GM23338 (cell line): ENCODE measurements around the gene UBE2E2. TPM values are rescaled to one million over a fixed set of nuclear protein-coding genes. Genes with fewer than 3 reads are reported as not detected.

Experiments
- ATAC-seq: fragments of 200-7000 bp; cut with Tn5 transposase; 3 replicates; pipeline ENCODE4 v1.9.1; 2020
- DNase-seq: peaks from one replicate; pipeline ENCODE4 v3.0.0-alpha.2; 2015; ENCODE audit warnings: low spot score
- H2AFZ ChIP-seq: fragments of 200-600 bp; sonication (generic); 2 replicates; pipeline ENCODE4 v1.8.0; 2016; ENCODE audit warnings: antibody characterized with exemption, mild to moderate bottlenecking, moderate library complexity
- H3F3A ChIP-seq: fragments of 200-600 bp; sonication (generic); replicated peaks from 2 replicates; pipeline ENCODE4 v1.8.0; 2017; ENCODE audit warnings: antibody characterized with exemption, mixed run types, low read depth
- H3K27ac ChIP-seq: fragments of 200-600 bp; sonication (generic); 2 replicates; pipeline ENCODE4 v1.6.1; 2016; ENCODE audit warnings: low read depth
- H3K27me3 ChIP-seq: fragments of 200-600 bp; sonication (generic); 2 replicates; pipeline ENCODE4 v1.8.0; 2016; ENCODE audit warnings: mild to moderate bottlenecking, mixed run types, moderate library complexity; ENCODE audit not compliant: insufficient read depth
- H3K36me3 ChIP-seq: fragments of 200-600 bp; sonication (generic); 2 replicates; pipeline ENCODE4 v1.8.0; 2016; ENCODE audit warnings: mild to moderate bottlenecking; ENCODE audit not compliant: insufficient read depth
- H3K4me1 ChIP-seq: fragments of 200-600 bp; sonication (generic); 2 replicates; pipeline ENCODE4 v1.8.0; 2016; ENCODE audit warnings: mild to moderate bottlenecking, moderate library complexity; ENCODE audit not compliant: insufficient read depth
- H3K4me2 ChIP-seq: fragments of 200-600 bp; sonication (generic); 2 replicates; pipeline ENCODE4 v1.7.1; 2017; ENCODE audit warnings: mixed run types
- H3K4me3 ChIP-seq: fragments of 200-600 bp; sonication (generic); 2 replicates; pipeline ENCODE4 v1.6.1; 2016; ENCODE audit warnings: mixed run types
- H3K79me2 ChIP-seq: fragments of 200-600 bp; sonication (generic); replicated peaks from 2 replicates; pipeline ENCODE4 v1.8.0; 2017; ENCODE audit warnings: mild to moderate bottlenecking; ENCODE audit not compliant: insufficient read depth
- H3K9me2 ChIP-seq: fragments of 200-600 bp; sonication (generic); 2 replicates; pipeline ENCODE4 v1.8.0; 2017; ENCODE audit not compliant: insufficient read depth
- H4K20me1 ChIP-seq: fragments of 200-600 bp; sonication (generic); replicated peaks from 2 replicates; pipeline ENCODE4 v1.8.0; 2017; ENCODE audit warnings: mild to moderate bottlenecking; ENCODE audit not compliant: insufficient read depth
- H3K27ac Mint-ChIP-seq: 2 replicates; pipeline ENCODE4 v1.8.0; 2020; ENCODE audit warnings: inconsistent platforms, mild to moderate bottlenecking, moderate library complexity, mixed read lengths
- H3K27me3 Mint-ChIP-seq: 3 replicates; pipeline ENCODE4 v1.8.0; 2022; ENCODE audit warnings: low read depth, mild to moderate bottlenecking, moderate library complexity, mixed read lengths, inconsistent platforms; ENCODE audit not compliant: insufficient read depth, poor library complexity
- H3K36me3 Mint-ChIP-seq: 3 replicates; pipeline ENCODE4 v1.8.0; 2021; ENCODE audit warnings: low read depth, mild to moderate bottlenecking, inconsistent platforms, moderate library complexity, mixed read lengths
- H3K4me1 Mint-ChIP-seq: 3 replicates; pipeline ENCODE4 v1.8.0; 2020; ENCODE audit warnings: mild to moderate bottlenecking, inconsistent platforms, mixed read lengths
- H3K4me3 Mint-ChIP-seq: 3 replicates; pipeline ENCODE4 v1.8.0; 2021; ENCODE audit warnings: moderate library complexity, mild to moderate bottlenecking, inconsistent platforms, mixed read lengths
- H3K9me3 Mint-ChIP-seq: 3 replicates; pipeline ENCODE4 v1.8.0; 2020; ENCODE audit warnings: moderate library complexity, mild to moderate bottlenecking, inconsistent platforms, mixed read lengths
- CREB1 ChIP-seq: fragments of 250-450 bp; sonication (Bioruptor Pico); IDR thresholded peaks from 2 replicates; pipeline ENCODE4 v1.5.0; 2020; ENCODE audit warnings: low read depth, mild to moderate bottlenecking, moderate library complexity
- ETS1 ChIP-seq: IDR thresholded peaks from 2 replicates; pipeline ENCODE4 v1.6.1; 2016; ENCODE audit warnings: antibody characterized with exemption
- EZH2 ChIP-seq: fragments of 200-600 bp; sonication (generic); IDR thresholded peaks from one replicate; pipeline ENCODE4 v1.8.0; 2017; ENCODE audit warnings: antibody characterized with exemption, mild to moderate bottlenecking, low read depth; ENCODE audit not compliant: unreplicated experiment
- EZH2phosphoT487 ChIP-seq: fragments of 200-600 bp; sonication (generic); IDR thresholded peaks from one replicate; pipeline ENCODE4 v1.8.1; 2018; ENCODE audit warnings: antibody characterized with exemption; ENCODE audit not compliant: unreplicated experiment
- JUNB ChIP-seq: IDR thresholded peaks from one replicate; pipeline ENCODE4 v1.6.1; 2016; ENCODE audit warnings: antibody characterized with exemption; ENCODE audit not compliant: unreplicated experiment
- ZNF331 ChIP-seq: fragments of 250-450 bp; sonication (Bioruptor Pico); IDR thresholded peaks from 2 replicates; pipeline ENCODE4 v1.5.0; 2020; ENCODE audit warnings: low read depth, mild to moderate bottlenecking, moderate library complexity
- ZNF462 ChIP-seq: fragments of 250-450 bp; sonication (Bioruptor Pico); IDR thresholded peaks from 2 replicates; pipeline ENCODE4 v1.5.0; 2020; ENCODE audit warnings: mild to moderate bottlenecking, moderate library complexity
- polyA plus RNA-seq: library from polyadenylated mRNA; unstranded; fragments of >200 nt; fragmentation: Nextera tagmentation; extraction: Ambion mirVana; gene quantifications from 2 replicates; pipeline ENCODE4 v1.2.1, GENCODE V29; 2016
- total RNA-seq: library from RNA; depleted of rRNA; stranded (reverse); fragments of >200 nt; shearing (Covaris generic); gene quantifications from 2 replicates; pipeline ENCODE4 v1.2.3, GENCODE V29; 2014
- TF ChIP-seq, protein P1 (sequence below): IDR thresholded peaks from one replicate; pipeline ENCODE4 v1.6.1; 2018; ENCODE audit warnings: antibody characterized with exemption; ENCODE audit not compliant: unreplicated experiment
- TF ChIP-seq, protein P2 (sequence below), 2 experiments: fragments of 200-600 bp in 1 of 2; sonication (generic) in 1 of 2; conservative IDR thresholded peaks; 2 replicates each; pipeline versions ENCODE4 v1.5.1 to v1.6.1; 2016 to 2017; ENCODE audit warnings: antibody characterized with exemption in 2 of 2, low read depth in 2 of 2, mild to moderate bottlenecking in 2 of 2, moderate library complexity in 1 of 2

UBE2E2 gene
- total and polyA plus RNA-seq, 2 experiments from 2014 or later, result 86.9 to 169 TPM

DNA sequence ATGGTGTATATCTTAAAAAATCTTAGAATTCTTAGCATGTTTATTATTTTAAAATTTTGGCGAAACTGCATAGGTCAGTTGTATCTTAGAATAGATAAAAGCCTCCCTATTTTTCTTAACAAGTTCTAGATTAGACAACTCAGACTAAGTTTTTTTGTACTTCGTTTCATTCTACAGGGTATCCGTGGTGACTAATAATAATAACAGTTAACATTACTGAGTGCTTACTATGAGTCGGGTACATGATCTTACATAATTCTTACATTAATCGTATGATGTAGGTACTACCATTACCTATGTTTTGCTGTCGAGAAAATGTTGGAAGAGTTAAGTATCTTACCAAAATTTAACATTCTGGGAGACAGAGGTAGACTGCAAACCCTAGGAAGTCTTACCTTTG lies 60.7 kb downstream of the UBE2E2 start:
- Mint-ChIP-seq H3K36me3 (peaks cover 4% of the 10 kb centered on the region; the same call in 2 of the 3 replicates), H3K9me3 (peaks cover 3% of the 10 kb centered on the region; the same call in 1 of the 3 replicates), H3K4me3 (no peak overlapping the region), H3K27ac (no peak overlapping the region), H3K27me3 (no peaks in the 10 kb centered on the region), H3K4me1 (peaks cover 3% of the 10 kb centered on the region; the same call in 1 of the 3 replicates)
- Histone ChIP-seq H3F3A (no peaks in the 10 kb centered on the region), H4K20me1 (peaks cover 4% of the 10 kb centered on the region; the same call in 1 of the 2 replicates), H3K4me2 (no peak overlapping the region), H3K36me3 (no peaks in the 10 kb centered on the region), H3K79me2 (peaks cover 50% of the 10 kb centered on the region), H3K27ac (no peak overlapping the region), H3K27me3 (no peaks in the 10 kb centered on the region), H3K4me3 (no peak overlapping the region), H3K4me1 (no peaks in the 10 kb centered on the region), H3K9me2 (no peaks in the 10 kb centered on the region), H2AFZ (no peak overlapping the region)
- ATAC-seq, result no peak
- DNase-seq, result no peak
- no peak for TF ChIP-seq ETS1
- TF ChIP-seq, protein P1, sequence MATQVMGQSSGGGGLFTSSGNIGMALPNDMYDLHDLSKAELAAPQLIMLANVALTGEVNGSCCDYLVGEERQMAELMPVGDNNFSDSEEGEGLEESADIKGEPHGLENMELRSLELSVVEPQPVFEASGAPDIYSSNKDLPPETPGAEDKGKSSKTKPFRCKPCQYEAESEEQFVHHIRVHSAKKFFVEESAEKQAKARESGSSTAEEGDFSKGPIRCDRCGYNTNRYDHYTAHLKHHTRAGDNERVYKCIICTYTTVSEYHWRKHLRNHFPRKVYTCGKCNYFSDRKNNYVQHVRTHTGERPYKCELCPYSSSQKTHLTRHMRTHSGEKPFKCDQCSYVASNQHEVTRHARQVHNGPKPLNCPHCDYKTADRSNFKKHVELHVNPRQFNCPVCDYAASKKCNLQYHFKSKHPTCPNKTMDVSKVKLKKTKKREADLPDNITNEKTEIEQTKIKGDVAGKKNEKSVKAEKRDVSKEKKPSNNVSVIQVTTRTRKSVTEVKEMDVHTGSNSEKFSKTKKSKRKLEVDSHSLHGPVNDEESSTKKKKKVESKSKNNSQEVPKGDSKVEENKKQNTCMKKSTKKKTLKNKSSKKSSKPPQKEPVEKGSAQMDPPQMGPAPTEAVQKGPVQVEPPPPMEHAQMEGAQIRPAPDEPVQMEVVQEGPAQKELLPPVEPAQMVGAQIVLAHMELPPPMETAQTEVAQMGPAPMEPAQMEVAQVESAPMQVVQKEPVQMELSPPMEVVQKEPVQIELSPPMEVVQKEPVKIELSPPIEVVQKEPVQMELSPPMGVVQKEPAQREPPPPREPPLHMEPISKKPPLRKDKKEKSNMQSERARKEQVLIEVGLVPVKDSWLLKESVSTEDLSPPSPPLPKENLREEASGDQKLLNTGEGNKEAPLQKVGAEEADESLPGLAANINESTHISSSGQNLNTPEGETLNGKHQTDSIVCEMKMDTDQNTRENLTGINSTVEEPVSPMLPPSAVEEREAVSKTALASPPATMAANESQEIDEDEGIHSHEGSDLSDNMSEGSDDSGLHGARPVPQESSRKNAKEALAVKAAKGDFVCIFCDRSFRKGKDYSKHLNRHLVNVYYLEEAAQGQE, result no peak
- TF ChIP-seq ZNF331 (CRISPR knock-in tag), result no peak
- TF ChIP-seq EZH2, result no peak
- TF ChIP-seq, protein P2, sequence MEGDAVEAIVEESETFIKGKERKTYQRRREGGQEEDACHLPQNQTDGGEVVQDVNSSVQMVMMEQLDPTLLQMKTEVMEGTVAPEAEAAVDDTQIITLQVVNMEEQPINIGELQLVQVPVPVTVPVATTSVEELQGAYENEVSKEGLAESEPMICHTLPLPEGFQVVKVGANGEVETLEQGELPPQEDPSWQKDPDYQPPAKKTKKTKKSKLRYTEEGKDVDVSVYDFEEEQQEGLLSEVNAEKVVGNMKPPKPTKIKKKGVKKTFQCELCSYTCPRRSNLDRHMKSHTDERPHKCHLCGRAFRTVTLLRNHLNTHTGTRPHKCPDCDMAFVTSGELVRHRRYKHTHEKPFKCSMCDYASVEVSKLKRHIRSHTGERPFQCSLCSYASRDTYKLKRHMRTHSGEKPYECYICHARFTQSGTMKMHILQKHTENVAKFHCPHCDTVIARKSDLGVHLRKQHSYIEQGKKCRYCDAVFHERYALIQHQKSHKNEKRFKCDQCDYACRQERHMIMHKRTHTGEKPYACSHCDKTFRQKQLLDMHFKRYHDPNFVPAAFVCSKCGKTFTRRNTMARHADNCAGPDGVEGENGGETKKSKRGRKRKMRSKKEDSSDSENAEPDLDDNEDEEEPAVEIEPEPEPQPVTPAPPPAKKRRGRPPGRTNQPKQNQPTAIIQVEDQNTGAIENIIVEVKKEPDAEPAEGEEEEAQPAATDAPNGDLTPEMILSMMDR (conservative IDR thresholded peaks at IDR 0.05; ENCODE audit: low read depth in 2 of 2), result no peak
- no peak for TF ChIP-seq JUNB
- TF ChIP-seq EZH2phosphoT487, result no peak
- TF ChIP-seq CREB1 (CRISPR knock-in tag), result no peak
- TF ChIP-seq ZNF462, result no peak
